NCI-H2196 treated with DMSO at 0.1 percent for 48 hours (cell line): ENCODE data around the gene OR10H5.
"Not testable (repeated sequence)": the region's sequence is repeated elsewhere in the genome, so short reads cannot be mapped to it uniquely, and the experiment has no call there.

Source experiments
- DNase-seq: peaks from one replicate; lab custom pipeline; 2025; ENCODE audit not compliant: unreplicated experiment; lab: John Stamatoyannopoulos, UW

The OR10H5 gene, protein sequence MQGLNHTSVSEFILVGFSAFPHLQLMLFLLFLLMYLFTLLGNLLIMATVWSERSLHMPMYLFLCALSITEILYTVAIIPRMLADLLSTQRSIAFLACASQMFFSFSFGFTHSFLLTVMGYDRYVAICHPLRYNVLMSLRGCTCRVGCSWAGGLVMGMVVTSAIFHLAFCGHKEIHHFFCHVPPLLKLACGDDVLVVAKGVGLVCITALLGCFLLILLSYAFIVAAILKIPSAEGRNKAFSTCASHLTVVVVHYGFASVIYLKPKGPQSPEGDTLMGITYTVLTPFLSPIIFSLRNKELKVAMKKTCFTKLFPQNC

DNA sequence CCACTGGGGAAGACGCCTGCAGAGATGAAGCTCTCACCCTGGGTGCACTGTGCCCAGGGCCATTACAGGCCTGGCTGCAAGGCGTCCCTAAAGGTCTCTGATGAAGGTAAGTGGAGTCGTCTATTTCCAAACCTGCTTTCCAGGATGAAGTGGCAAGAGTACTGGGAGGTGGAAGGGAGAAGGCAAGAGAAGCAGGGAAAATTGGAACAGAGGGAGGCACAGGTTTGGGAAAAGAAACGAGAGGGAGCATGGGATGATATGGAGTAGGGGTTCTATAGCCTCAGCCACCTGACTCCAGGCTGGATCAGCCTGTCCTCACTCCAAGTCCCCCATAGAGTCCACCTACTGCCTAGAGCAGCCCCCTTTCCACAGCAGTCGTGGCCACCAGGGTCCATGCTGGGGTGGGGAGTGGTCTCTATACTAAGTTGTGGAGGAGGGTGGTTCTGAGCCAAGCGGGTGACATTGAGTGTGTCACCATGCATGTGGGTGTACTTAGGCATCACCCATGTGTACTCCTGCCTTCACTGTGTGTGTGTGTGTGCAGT is at the start of gene OR10H5:
Gene OR10H5, plus strand, starts transcription at position 51 of the 545 bp plus-strand sequence. CDS start 6,388 bp downstream, outside the sequence.
- DNase-seq: no peak

DNA sequence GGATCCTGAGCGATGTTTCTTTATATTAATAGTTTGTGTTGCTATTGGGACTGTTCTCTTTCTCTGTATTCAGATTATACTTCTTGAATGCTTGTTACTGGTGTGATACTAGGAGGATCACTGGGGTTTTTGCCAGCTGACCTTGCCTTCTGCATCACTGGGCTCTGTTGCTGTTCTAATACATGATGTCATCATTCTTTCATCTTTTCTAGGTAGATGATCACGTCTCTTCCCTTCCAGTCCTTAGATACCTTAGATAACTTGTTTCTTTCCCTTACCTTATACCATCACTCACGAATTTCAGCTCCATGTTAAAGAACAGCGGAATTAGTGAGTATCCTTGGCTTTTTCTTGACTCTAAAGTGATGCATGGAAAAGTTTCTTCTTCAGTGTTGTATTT is 49.7 kb upstream of the OR10H5 start, which contains the start of gene OR10H3:
Gene OR10H3, plus strand, starts transcription at position 264 of the 400 bp plus-strand sequence. CDS start 3,408 bp downstream, outside the sequence.
- no peak for DNase-seq

DNA sequence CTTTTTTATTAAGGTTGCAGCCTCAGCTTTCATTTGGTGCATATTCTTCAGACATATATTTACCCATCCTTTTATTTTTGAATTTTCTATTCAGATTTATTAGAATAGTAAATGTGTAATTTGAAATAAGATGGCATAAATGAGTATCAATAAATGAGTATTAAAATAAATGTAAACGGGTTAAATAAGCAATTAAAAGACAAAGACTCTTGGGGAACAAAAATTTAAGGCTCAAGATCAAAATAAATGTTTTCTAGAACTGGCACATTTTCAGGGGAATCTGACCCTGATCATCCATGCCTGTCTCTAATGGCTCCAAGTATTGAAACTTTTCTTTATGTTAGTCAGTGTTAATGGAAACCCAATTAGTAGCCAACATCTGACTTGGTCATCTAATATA is 46.7 kb upstream of the OR10H5 start:
- no peak for DNase-seq

DNA sequence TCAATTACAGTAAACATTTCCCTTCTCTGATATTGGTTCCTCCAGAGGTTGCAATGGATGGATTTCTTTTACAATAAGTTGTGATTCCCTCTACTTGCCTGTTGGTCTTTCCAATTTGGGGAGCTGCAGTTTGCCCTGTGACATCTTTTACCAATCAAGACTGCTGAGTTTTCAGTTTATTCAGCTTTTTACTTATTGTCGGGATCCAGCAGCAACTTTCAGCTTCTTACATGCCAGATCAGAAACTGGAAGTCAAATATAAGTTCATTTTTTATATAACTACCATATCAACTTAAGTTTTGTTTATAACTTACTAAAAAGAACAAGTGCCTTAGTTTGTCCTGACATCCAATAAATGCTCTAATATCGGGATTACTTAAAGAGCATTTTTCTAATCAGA is 39.2 kb upstream of the OR10H5 start:
- DNase-seq: no peak

DNA sequence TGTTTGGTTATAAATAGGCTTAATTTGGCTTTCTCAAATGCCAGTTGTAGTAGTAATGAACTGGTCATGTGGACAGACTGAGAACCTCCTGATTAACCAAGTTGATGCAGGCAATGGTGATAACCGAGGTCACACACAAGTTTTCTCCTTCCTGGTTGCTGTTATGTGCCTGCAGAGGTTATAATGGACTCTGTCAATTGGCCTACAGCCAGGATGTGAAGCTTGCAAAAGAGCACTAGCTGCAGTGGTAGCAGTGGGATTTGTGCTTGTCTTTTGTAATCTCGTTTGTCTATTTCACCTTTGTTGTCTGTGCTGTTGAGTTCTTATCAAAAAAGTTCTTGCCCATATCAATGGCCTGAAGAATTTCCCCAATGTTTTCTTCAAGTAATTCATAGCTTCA is 29.1 kb upstream of the OR10H5 start:
- DNase-seq: no peak

DNA sequence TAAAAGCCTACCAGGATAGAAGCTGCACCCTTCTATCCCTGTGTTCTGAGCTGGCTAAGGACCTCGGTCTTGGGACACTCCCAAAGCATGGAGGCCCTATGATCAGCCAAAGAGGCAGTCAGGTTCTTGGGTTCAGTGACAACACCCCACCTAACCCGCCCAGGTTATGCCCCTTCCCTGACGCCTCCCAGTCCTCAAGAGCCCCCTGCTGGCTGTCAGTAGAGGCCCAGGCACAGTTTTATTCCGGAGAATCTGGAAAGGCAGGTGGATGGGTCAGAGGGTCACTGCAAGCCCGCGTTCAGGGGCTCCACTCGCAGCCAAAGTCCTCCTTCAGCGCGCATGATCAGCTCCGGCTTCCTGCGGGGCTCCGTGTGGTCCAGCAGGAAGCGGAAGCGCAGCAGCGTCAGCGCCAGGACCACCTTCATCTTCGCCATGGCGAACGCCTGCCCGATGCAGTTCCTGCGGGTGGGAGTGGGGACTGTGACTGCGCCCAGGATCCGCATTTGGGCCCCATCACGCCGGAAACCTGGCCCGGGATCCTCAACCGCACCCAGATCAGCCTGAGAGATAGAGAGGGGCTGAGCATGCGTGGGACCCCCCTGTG is 27.4 kb upstream of the OR10H5 start:
- DNase-seq: no peak

DNA sequence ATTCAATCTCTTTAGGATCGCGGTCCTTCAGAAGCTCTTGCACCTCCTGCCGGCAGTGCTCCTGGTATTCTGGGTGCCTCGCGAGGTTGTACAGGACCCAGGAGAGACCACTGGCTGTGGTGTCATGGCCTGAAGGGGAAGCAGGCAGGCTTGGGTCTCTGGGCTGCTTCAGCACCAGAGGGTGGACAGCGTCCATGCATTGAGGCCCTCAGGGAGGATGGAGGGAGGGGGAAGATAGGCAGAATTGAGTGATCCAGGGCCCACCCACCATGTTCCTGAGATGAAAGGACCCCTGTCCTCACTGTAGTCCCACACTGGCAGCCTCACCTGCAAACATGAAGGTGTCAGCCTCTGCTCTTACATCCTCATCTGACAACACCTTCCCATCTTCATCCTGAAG is 17.9 kb upstream of the OR10H5 start:
- no peak for DNase-seq

DNA sequence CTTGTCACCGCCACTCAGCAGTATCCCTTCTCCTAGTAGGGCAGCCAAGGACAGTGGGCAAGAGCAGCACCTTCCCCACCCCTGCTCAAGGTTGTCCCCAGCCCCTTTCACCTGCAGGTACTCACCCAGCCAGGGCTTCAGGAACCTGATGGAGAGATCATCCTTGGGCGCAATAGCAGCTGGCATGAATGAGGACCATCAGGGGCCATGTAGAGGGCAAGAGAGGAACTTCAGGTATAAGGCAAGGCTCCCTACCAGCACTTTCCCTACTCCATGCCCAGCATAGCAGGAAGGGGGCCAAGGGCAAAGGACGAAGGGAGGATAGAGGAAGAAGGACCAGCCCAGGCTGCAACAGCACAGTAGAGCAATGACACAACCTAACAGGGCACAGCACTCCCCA is 13.3 kb upstream of the OR10H5 start:
- DNase-seq: not testable (repeated sequence)

DNA sequence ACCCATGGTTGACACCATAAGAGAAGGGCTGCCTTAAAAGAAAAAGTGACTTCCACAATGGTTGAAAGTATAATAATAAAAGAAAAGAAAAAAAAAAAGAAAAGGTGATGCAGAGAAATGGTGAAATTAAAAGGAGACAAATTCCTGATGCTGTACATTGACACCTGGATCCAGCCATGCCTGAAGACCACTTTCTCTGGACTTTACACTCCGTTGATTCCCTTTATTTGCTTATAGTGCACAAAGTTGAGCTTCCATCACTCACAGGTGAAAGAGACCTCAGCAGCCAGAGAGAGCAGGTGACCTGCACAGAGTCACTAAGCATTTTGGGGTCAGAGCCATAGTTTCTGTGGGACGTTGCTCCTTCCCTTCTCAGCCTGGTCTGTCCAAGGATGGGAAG is 12.2 kb upstream of the OR10H5 start:
- no peak for DNase-seq

DNA sequence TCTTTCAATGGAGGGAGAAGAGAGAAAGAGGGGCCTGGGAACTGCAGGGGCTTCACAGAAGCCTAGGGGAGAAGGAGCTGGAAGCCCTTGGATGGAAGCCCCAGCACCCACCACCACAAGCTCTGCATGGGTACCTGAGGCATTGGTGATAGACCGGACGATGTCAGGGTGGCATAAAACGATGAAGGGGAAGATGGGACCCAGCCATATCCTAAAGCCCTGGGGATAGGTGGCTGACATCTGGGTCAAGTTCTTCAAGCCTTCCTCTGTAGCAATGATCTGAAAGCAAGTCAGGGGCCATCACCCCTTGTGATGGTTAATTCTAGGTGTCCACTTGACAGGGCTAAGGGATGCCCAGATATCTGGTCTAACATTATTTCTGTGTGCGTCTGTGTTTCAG is 11.2 kb upstream of the OR10H5 start:
- no peak for DNase-seq

DNA sequence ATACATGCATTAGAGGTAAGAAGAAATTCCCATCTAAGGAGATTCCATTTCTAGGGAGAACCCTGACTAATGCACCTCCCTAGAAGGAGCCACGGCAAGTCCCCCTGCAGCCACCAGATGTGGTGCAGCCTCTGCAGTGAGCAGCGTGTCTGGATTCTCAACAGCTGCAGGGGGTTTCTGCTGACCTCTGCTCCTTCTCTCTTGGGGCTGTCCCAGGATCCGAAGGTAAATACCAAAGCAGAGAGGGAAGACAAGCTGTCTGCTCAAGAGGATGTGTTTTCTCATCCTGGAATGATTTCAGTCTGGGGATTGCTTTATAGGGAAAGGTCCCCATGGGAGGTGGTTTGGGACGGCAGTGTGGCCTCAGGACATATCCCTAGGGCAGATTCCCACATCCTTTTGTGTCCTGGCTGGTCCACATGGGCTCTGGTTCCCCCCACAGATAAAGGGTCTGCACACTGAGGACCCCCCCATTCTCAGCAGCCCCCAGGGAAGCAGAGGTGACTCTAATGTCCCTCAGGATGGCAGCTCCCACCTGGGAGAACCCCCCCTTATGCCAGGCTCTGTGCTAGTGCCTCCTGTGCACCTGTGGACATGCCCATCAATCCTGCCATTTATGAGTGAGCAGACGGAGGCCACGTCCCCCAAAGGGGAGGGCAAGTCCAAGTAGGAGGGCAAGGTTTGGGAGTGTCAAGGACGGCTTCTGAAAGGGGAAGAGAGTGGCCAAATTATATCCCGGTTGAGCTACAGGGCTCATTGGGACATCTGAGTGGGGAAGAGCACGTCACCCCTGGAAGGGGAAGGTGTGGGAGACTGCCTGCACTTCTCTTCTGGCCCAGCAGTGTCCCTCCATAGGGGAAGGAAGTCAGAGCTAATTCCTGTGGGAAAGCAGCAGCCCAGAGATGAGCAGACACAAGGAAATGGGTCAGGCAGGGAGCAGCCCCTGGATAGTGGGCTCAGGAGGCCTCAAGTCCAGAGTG is 10.2 kb upstream of the OR10H5 start:
- DNase-seq: no peak

DNA sequence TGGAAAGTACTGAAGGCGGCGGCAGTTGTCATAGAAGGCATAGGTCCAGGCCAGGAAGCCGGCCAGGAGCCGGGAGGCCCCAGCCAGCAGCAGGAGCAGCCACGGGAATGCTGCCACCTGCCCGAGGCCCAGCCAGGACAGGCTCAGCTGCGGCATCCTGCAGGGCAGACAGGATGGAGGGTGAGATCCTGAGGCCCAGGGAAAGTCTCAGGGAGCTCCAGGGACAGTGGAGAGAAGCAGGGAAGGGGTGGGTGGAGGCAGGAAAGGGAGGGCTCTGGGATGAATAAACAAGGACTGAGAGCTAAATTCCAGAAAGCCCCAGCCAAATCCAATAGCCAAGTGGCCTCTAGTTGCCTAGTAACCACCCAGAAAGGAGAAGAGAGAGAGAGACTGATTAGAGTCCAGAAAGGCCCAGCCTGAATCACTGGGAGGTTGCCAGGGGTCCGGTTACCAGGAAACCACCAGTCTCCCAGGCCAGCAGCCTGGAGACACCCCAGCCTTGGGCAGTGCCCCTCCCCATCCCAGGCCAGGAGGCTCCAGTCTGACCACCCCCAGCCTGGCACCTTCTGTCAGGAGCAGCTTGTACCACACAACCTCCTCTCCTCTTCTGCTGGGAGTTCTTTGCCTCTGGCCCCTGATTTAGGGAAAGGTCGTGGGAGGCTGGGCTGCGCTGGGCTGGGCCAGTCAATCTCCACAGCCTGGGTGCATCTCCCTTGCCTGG is 7.5 kb upstream of the OR10H5 start:
- DNase-seq: peak; percentile 95

DNA sequence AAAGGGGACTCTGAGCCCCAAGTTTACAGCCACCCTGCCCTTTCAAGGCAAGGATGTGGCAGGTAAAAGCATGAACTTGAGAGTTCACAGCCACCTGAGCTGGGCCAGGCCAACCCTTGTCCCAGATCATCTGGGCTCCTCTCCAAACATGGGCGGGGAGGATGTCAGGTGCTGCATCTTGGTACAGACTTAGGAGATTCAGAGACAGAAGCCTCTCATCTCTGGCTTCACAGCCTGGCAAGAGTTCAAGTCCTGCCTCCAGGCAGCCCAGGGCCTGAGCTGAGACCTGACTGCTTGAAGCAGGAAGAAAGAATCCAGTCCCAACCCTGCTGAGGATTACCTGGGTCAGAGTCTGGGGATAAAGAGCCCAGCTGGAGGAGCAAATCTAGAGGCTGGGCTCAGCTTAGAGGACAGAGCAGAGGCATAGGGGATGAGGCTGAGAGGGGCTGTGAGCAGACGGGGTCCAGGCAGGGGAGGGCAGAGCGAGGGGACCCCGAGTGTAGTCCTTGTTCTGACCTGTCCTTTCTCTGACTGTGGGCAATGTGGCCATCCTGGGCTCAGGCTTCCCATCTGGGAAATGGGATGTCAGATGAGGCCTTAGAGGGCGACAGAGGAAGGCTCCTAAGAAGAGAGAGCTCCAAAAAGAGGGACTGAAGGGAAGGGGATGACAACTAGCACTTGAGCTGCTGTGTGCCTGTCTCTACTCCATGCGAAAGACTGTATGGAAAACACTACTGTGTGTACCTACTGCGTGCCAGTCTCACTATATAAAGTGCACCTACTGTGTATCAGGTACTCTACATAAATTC is 6.6 kb upstream of the OR10H5 start:
- DNase-seq: peak; percentile 29

DNA sequence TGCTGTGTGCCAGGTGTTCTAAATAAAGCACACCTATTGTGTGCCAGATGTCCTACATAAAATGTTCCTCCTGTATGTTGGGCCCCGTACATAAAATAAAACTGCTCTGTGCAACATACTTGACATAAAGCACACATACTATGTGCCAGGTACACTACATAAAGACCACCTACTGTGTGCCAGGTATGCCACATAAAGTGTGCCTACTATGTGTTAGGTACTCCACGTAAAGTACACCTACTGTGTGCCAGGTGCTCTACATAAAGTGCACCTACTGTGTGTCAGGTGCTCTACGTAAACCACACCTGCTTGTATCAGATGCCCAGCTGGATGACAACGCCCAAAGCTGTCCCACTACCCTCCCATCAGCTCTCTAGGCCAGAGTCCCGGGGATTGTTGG is 5.8 kb upstream of the OR10H5 start:
- DNase-seq: no peak

DNA sequence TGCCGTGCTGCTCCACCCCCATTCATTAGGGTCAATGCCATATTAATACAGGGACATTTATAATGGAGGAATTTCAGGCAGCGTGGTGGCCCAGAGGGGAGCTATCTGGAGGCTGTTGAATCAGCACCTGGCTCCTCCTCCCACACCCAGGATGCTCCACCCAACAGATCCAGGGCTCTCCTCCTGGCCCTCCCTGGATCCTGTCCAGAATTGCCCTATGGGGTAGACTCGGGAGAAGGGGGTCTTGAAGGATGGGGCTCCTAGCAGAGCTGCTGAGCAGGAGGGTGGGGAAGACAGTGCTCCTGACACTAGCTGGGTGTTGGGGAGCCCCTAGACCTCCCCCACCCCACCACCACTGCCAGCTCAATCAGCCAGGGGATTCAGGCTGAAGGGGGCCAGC is 5.2 kb upstream of the OR10H5 start:
- no peak for DNase-seq

DNA sequence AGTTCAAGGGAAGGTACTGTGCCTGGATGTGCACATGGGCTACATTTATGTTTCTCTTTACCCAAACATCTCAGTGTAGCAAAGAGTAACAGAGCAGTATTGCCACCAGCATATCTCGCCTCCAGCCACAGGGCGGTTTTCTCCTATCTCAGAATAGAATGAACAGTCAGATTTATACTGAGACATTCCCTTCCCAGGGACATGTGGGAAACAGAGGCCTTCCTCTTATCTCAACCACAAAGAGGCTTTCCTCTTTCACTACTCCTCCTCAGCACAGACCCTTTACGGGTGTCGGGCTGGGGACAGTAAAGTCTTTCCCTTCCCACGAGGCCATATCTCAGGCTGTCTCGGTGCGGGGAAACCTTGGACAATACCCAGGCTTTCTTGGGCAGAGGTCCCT is 4.6 kb upstream of the OR10H5 start:
- not testable (repeated sequence) for DNase-seq

DNA sequence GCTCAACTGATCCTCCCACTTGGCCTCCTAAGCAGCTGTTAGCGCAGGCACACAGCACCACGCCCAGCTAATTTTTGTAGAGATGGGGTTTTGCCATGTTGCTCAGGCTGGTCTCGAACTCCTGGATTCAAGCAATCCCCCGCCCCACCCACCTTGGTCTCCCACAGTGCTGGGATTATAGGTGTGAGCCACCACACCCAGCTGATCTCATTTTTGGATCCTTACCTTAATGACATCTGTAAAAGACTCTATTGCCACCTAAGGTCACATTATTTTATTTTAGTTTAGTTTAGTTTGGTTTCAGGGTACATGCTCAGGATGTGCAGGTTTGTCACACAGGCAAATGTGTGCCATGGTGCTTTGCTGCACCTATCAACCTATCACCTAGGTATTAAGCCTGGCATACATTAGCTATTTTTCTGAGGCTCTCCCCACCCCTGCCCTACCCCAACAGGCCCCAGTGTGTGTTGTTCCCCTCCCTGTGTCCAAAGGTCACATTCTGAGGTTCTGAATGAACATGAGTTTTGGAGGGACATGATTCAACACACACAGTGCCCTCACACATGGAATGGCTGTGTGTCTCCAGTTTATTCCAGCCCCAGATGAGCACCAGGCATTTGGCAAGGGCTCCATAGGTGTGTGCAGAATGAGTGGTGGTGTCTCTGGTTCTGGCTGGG is 1.3 kb downstream of the OR10H5 start:
- no peak for DNase-seq

DNA sequence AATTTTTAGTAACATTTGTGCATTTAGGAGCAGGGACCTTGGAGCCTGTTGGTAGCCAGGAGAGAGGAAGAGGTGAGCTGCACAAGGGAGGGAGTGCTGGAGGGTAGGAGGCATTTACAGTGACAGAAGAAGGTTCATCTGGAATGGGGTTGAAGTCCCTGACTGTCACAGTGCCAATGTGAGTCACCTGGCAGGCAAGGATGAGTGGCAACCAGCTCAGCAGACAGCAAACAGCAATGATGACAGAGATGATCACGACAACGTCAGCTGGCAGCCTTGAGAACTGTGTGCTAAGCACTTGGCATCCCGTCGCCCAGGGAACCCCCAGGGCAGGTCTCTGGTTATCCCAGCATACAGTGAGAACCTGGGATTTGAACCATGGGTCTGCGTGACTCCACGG is 2.6 kb downstream of the OR10H5 start:
- no peak for DNase-seq

DNA sequence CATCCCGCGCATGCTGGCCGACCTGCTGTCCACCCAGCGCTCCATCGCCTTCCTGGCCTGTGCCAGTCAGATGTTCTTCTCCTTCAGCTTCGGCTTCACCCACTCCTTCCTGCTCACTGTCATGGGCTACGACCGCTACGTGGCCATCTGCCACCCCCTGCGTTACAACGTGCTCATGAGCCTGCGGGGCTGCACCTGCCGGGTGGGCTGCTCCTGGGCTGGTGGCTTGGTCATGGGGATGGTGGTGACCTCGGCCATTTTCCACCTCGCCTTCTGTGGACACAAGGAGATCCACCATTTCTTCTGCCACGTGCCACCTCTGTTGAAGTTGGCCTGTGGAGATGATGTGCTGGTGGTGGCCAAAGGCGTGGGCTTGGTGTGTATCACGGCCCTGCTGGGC is 6.8 kb downstream of the OR10H5 start:
- DNase-seq: not testable (repeated sequence)
